Activated CD4-positive, alpha-beta memory T cell treated with anti-CD3 and anti-CD28 coated beads for 36 hours (primary cell): Measurements from ENCODE around the gene LMCD1. TPM values are rescaled to one million over a fixed set of nuclear protein-coding genes. Genes with fewer than 3 reads are reported as not detected.
"Not testable (repeated sequence)": the region's sequence is repeated elsewhere in the genome, so short reads cannot be mapped to it uniquely, and the experiment has no call there.

ENCODE experiments used
- CTCF ChIA-PET: fragments of 350-600 bp; sonication (Branson Sonifier 250); formaldehyde crosslinking; loops from one replicate; lab custom pipeline; 2021; ENCODE audit warnings: antibody characterized with exemption, inconsistent platforms; lab: Charles Lee
- POLR2A ChIA-PET: fragments of 350-600 bp; sonication (Branson Sonifier 250); formaldehyde crosslinking; loops from one replicate; lab custom pipeline; 2021; ENCODE audit warnings: antibody characterized with exemption; lab: Charles Lee
- DNase-seq: peaks from one replicate; pipeline ENCODE4 v3.0.0-alpha.2; 2020
- H3K27ac Mint-ChIP-seq: one replicate; pipeline ENCODE4 v1.8.0; 2021; ENCODE audit warnings: mixed read lengths
- H3K27me3 Mint-ChIP-seq: one replicate; pipeline ENCODE4 v1.8.0; 2021; ENCODE audit warnings: mixed read lengths
- H3K36me3 Mint-ChIP-seq: one replicate; pipeline ENCODE4 v1.8.0; 2021; ENCODE audit warnings: mixed read lengths
- H3K4me1 Mint-ChIP-seq: one replicate; pipeline ENCODE4 v1.8.0; 2021; ENCODE audit warnings: low read depth, mixed read lengths
- H3K4me3 Mint-ChIP-seq: one replicate; pipeline ENCODE4 v1.8.0; 2021; ENCODE audit warnings: mild to moderate bottlenecking, mixed read lengths
- H3K9me3 Mint-ChIP-seq: one replicate; pipeline ENCODE4 v1.8.0; 2021; ENCODE audit warnings: mixed read lengths
- intact Hi-C: fragments of 100-400 bp; cut with micrococcal nuclease; formaldehyde crosslinking; loops from one replicate; pipeline ENCODE4 v1.15.1; 2023
- total RNA-seq, 2 experiments: library from RNA; stranded (reverse); gene quantifications; one replicate each; pipeline ENCODE4 v1.2.3, GENCODE V29; 2021

The LMCD1 gene
- total RNA-seq, 2 experiments from 2014 or later: 3.5 to 3.8 TPM

DNA sequence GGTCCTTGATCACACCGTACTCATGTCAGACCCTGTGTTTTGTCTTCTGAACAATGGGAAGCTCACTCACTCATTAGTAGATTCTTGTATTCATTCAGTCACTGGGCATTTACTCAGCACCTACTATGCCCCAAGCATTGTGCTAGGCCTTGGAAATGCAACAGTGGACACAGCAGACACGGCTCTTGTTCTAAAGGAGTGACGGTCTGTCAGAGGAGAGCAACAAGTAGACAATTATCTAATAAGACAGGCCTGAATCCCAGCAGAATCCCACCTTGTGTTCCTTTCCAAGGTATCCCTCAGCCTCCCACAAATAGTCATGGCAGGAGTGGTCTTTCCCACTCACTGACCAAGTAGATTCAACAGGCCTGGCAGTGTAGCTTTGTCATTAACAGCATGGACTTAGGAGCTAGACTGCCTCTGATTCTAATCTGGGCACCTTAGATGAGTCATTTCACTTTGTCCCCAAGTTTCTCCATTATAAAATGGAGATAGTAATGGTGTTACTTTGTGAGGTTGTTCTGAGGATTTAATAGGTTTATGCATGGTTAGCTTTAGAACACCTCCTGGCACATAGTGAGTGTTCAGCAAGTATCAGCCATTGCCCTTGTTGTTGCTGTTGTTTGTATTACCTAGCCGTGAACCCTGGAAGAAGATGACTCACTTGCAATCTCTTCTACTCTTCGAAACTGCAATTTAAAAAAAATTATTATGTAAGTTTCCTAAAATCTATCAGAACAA is 73.9 kb downstream of the LMCD1 start:
- POLR2A ChIA-PET: no interaction called here
- intact Hi-C loops: no loop called here
- peaks cover 15% of the 10 kb centered on the region for H3K4me1 Mint-ChIP-seq
- H3K36me3 Mint-ChIP-seq: no peaks in the 10 kb centered on the region
- no peak overlapping the region for H3K4me3 Mint-ChIP-seq
- H3K27ac Mint-ChIP-seq: no peak overlapping the region
- CTCF ChIA-PET: no interaction called here
- no peaks in the 10 kb centered on the region for H3K27me3 Mint-ChIP-seq
- H3K9me3 Mint-ChIP-seq: no peaks in the 10 kb centered on the region
- no peak for DNase-seq

- POLR2A ChIA-PET: no interaction called here
- H3K27ac Mint-ChIP-seq: no peak overlapping the region
- CTCF ChIA-PET: no interaction called here
Observed at GRCh38 chr3:8576436-8576835, 74.8 kb downstream of the LMCD1 start.

DNA sequence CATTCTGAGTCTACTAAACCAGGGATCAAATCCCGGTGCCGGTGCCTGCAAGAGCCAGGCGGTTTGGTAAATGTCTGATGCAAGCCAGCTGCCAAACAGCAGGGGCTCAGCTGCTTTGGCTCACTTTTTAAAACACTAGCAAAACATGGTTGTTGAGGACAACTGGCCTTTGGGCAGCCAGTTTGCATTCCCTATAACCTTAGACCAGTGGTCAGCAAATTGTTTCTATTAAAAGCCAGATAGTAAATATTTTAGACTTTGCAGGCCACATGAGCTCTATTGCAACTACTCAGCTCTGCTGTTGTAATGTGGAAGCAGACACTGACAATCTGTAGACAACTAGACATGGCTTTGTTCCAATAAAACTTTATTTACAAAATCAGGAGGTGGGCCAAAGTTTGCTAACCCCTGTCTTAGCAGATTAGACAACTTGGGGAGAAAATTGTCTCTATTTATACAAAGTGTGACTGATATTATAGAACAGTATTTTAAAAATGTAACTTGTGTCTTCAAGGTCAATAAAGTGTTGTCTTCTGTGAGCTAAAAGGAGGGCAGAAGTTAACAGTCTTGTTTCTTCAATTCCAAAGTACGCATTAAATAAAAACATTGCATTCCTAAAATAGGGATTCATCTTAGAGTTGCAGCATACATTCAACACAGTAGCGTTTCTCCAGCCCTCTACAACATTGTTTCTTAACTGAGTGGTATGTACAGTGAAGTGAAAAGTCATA is 75.4 kb downstream of the LMCD1 start:
- Mint-ChIP-seq H3K27ac (no peak overlapping the region), H3K4me1 (peaks cover under 1% of the 10 kb centered on the region), H3K4me3 (no peak overlapping the region), H3K27me3 (no peaks in the 10 kb centered on the region), H3K9me3 (no peaks in the 10 kb centered on the region), H3K36me3 (no peaks in the 10 kb centered on the region)
- POLR2A ChIA-PET: no interaction called here
- no peak for DNase-seq
- intact Hi-C loops: no loop called here
- CTCF ChIA-PET: no interaction called here

More at GRCh38 chr3:8576436-8576835, 74.8 kb downstream of the LMCD1 start:
- Mint-ChIP-seq H3K27me3 (no peaks in the 10 kb centered on the region), H3K4me1 (peaks cover 6% of the 10 kb centered on the region), H3K36me3 (no peaks in the 10 kb centered on the region), H3K9me3 (no peaks in the 10 kb centered on the region), H3K4me3 (no peak overlapping the region)
- no peak for DNase-seq
- intact Hi-C loops: no loop called here

DNA sequence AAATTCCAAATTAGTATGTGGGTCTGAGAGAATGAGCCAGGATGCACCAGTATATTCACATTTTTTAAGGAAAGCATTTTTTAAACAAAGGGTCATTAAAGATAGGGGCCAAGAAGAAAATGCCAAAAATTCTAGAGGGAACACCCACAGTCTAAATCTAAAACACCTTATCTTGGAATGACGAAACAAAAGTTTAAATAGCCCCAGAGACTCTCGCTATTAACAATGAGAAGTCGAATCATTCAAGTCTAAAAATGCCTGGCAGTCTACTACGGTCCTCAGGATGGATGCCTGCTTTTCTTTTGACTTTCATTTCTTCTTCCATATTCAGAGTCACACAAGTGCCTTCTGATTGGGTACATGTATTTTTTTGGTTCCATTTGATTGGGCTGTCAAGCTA is 76.7 kb downstream of the LMCD1 start:
- intact Hi-C loops: no loop called here
- Mint-ChIP-seq H3K27ac (no peak overlapping the region), H3K9me3 (no peaks in the 10 kb centered on the region), H3K36me3 (no peaks in the 10 kb centered on the region), H3K27me3 (no peaks in the 10 kb centered on the region), H3K4me3 (no peak overlapping the region), H3K4me1 (no peaks in the 10 kb centered on the region)
- DNase-seq: no peak
- ChIA-PET CTCF (no interaction called here), POLR2A (no interaction called here)

- Mint-ChIP-seq H3K9me3 (no peaks in the 10 kb centered on the region), H3K4me1 (no peaks in the 10 kb centered on the region), H3K4me3 (no peak overlapping the region), H3K27me3 (no peaks in the 10 kb centered on the region), H3K27ac (no peak overlapping the region), H3K36me3 (no peaks in the 10 kb centered on the region)
- intact Hi-C loops: no loop called here
- POLR2A ChIA-PET: no interaction called here
- CTCF ChIA-PET: no interaction called here
- no peak for DNase-seq
Observed at GRCh38 chr3:8579096-8579495, 77.5 kb downstream of the LMCD1 start.

DNA sequence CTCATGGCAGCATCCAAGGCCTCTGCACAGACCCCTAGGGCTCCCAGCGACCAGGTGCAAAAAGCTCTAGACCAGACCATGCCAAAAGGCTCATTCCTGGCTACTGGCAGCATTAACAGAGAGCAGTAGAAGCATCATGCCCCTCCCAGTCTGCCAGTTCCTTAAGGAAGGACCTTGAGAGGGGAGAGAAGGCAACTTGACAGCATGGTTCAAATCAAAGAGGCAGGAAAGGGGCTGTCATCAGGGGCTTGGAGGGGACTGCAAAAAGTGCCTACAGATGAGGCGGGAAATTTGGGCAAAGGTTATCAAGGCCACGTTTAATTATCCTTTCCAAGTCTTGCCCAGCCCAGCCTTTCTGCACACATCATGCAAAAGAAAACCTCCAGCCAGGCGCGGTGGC is 78.3 kb downstream of the LMCD1 start:
- POLR2A ChIA-PET: no interaction called here
- CTCF ChIA-PET: no interaction called here

DNA sequence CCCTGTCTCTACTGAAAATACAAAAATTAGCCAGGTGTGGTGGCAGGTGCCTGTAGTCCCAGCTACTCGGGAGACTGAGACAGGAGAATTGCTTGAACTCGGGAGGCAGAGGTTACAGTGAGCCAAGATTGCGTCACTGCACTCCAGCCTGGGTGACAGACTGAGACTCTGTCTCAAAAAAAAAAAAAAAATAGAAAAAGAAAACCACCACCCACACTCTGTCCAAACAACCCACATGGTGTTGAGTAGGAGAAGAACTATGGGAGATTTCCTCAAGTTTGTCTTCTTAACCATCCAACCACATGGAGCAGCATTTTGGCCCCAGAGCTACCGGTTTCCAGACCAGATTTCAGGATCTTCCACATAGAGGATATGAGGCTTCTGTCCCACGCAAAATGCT is 78.8 kb downstream of the LMCD1 start:
- H3K27me3 Mint-ChIP-seq, H3K4me1 Mint-ChIP-seq, H3K9me3 Mint-ChIP-seq: not testable (repeated sequence)

More for the DNA sequence above, 78.3 kb downstream of the LMCD1 start:
- Mint-ChIP-seq H3K4me3 (no peak overlapping the region), H3K9me3 (no peaks in the 10 kb centered on the region), H3K36me3 (no peaks in the 10 kb centered on the region), H3K27ac (no peak overlapping the region), H3K4me1 (no peaks in the 10 kb centered on the region), H3K27me3 (no peaks in the 10 kb centered on the region)
- intact Hi-C loops: no loop called here
- no peak for DNase-seq

GRCh38 chr3:8581373-8581772 is 79.8 kb downstream of the LMCD1 start:
- Mint-ChIP-seq H3K4me3 (no peak overlapping the region), H3K4me1 (no peaks in the 10 kb centered on the region), H3K27ac (no peak overlapping the region), H3K9me3 (no peaks in the 10 kb centered on the region), H3K27me3 (peaks cover 2% of the 10 kb centered on the region), H3K36me3 (no peaks in the 10 kb centered on the region)
- ChIA-PET POLR2A (no interaction called here), CTCF (no interaction called here)
- DNase-seq: no peak
- intact Hi-C loops: no loop called here

More for the DNA sequence above, 78.8 kb downstream of the LMCD1 start:
- H3K27ac Mint-ChIP-seq, H3K36me3 Mint-ChIP-seq, DNase-seq, CTCF ChIA-PET, intact Hi-C loops, H3K4me3 Mint-ChIP-seq, POLR2A ChIA-PET: not testable (repeated sequence)

- peaks cover 2% of the 10 kb centered on the region for H3K27me3 Mint-ChIP-seq
- ChIA-PET CTCF (no interaction called here), POLR2A (no interaction called here)
- H3K4me3 Mint-ChIP-seq: no peak overlapping the region
- H3K36me3 Mint-ChIP-seq: no peaks in the 10 kb centered on the region
- no peaks in the 10 kb centered on the region for H3K9me3 Mint-ChIP-seq
- intact Hi-C loops: no loop called here
- H3K27ac Mint-ChIP-seq: no peak overlapping the region
- no peak for DNase-seq
- no peaks in the 10 kb centered on the region for H3K4me1 Mint-ChIP-seq
Observed at GRCh38 chr3:8581806-8582445, 80.3 kb downstream of the LMCD1 start.

- ChIA-PET CTCF (no interaction called here), POLR2A (no interaction called here)
- Mint-ChIP-seq H3K36me3 (no peaks in the 10 kb centered on the region), H3K27me3 (peaks cover 2% of the 10 kb centered on the region), H3K4me1 (no peaks in the 10 kb centered on the region), H3K4me3 (no peak overlapping the region), H3K27ac (no peak overlapping the region), H3K9me3 (no peaks in the 10 kb centered on the region)
- intact Hi-C loops: no loop called here
- DNase-seq: no peak
Observed at GRCh38 chr3:8584661-8585060, 83.0 kb downstream of the LMCD1 start.

DNA sequence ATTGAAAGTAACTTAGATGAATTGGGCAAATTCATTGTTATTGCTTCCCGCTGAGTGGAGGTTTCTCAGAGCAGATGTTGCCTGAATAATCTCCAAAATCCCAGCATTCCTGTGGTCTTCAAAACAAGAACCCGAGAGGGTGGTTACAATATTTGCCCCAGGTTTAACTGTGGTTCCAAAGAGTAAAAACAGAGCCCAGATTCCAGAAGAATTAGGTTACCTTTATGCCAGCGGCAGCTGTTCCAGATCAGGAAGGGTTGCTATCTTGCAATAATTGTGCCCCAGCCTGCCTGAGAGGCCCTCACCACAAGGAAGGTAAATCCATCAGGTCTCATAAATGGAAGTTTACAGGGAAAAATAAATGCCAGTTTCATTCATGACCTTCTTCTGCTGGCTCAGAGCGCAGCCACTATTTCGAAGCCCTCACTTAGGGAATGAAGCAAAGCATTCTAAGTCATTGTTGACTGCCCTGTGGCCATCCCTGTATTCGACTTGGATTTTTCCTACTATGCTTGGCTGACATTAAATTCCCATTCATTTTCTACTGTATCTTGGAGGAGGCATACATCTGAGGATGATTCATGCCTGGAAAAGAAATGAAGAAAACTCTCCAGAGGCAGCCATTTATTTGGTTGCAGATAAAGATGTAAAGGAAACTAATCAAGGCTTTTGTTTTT is 88.4 kb downstream of the LMCD1 start:
- Mint-ChIP-seq H3K9me3 (no peaks in the 10 kb centered on the region), H3K27ac (no peak overlapping the region), H3K27me3 (peaks cover 2% of the 10 kb centered on the region), H3K36me3 (no peaks in the 10 kb centered on the region), H3K4me3 (no peak overlapping the region), H3K4me1 (no peaks in the 10 kb centered on the region)
- ChIA-PET POLR2A (no interaction called here), CTCF (no interaction called here)
- no peak for DNase-seq
- intact Hi-C loops: no loop called here
